ENCODE data around the gene CCDC192.
"Not testable (repeated sequence)": the region's sequence is repeated elsewhere in the genome, so short reads cannot be mapped to it uniquely, and the experiment has no call there.

Gene CCDC192

DNA sequence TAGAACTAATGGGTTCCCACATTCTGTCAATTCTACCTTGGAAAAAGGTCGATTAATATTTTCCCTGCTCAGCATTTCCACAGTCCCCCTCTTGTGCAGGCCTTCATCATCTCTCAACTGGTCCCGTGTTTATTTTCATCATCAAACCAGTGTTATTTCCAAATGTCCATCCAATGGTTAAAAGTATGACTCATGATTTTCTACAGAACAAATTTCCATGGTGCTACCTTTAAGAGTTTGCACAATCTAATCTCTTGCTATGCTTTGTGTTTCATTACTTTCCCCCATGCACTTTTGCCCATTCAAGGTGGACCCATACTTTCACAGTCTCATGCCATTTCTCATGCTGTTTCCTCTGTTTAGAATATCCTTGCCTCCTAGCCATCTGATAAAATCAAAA lies 143.7 kb downstream of the CCDC192 start:
- DNase-seq (ENCODE audit: low read depth), result no peak
- no peak overlapping the region for H3K4me3 ChIP-seq (ENCODE audit: low read length)
- no peak for TF ChIP-seq CTCF (conservative IDR thresholded peaks at IDR 0.05; ENCODE audit: low read length)

GRCh38 chr5:127847641-127848040 lies 144.4 kb downstream of the CCDC192 start:
- not testable (repeated sequence) for H3K4me3 ChIP-seq (ENCODE audit: low read length); DNase-seq (ENCODE audit: low read depth)

GRCh38 chr5:127848098-127848497 lies 144.9 kb downstream of the CCDC192 start:
- no peak for DNase-seq (ENCODE audit: low read depth)

GRCh38 chr5:127849408-127849807 lies 146.2 kb downstream of the CCDC192 start:
- no peak overlapping the region for H3K4me3 ChIP-seq (ENCODE audit: low read length)
- DNase-seq (ENCODE audit: low read depth), result no peak
- TF ChIP-seq CTCF (conservative IDR thresholded peaks at IDR 0.05; ENCODE audit: low read length), result no peak

More at GRCh38 chr5:127848098-127848497, 144.9 kb downstream of the CCDC192 start:
- no peak for TF ChIP-seq CTCF (conservative IDR thresholded peaks at IDR 0.05; ENCODE audit: low read length)
- H3K4me3 ChIP-seq (ENCODE audit: low read length), result no peak overlapping the region

DNA sequence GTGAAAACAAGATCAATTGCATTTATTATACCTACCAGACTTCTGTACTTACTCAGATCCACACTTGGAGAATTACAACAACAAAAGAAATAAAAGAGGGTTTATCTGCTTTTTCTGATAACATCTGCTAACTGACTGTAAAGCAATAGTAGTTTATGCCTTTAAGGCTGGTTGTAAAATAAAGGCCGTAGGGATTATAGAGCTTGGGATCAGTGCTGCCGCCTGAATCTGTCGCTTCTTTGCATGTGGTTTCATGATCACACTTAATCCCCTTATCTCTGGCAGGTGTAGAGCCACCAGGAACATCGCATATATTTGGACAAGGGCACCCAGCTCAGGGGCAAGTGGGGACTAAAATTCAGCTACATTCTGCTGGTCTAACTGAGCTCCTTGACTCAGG lies 146.7 kb downstream of the CCDC192 start:
- no peak overlapping the region for H3K4me3 ChIP-seq (ENCODE audit: low read length)
- no peak for DNase-seq (ENCODE audit: low read depth)
- TF ChIP-seq CTCF (conservative IDR thresholded peaks at IDR 0.05; ENCODE audit: low read length), result no peak

GRCh38 chr5:127851964-127852363 lies 148.8 kb downstream of the CCDC192 start:
- no peak for DNase-seq (ENCODE audit: low read depth)
- H3K4me3 ChIP-seq (ENCODE audit: low read length), result no peak overlapping the region
- TF ChIP-seq CTCF (conservative IDR thresholded peaks at IDR 0.05; ENCODE audit: low read length), result no peak

DNA sequence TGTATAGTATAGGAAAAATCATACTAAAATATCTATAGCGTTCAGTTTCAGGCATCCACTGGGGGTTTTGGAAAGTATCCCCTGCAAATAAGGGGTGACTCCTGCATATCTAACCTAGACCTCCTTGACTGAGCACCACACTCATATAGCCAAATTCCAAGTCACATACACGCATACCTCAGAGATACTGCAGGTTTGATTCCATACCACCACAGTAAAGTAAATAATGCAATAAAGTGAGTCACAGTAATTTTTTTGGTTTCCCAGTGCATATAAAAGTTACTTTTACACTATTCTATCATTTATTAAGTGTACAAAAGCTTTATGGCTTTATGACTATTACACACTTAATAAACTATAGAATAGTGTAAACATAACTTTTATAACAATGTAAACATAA lies 151.3 kb downstream of the CCDC192 start:
- DNase-seq (ENCODE audit: low read depth), result no peak
- no peak for TF ChIP-seq CTCF (conservative IDR thresholded peaks at IDR 0.05; ENCODE audit: low read length)
- H3K4me3 ChIP-seq (ENCODE audit: low read length), result no peak overlapping the region

GRCh38 chr5:127856292-127856691 lies 153.1 kb downstream of the CCDC192 start:
- DNase-seq (ENCODE audit: low read depth), result no peak
- no peak overlapping the region for H3K4me3 ChIP-seq (ENCODE audit: low read length)
- no peak for TF ChIP-seq CTCF (conservative IDR thresholded peaks at IDR 0.05; ENCODE audit: low read length)

Measured in AG10803 (cell line).